ENCODE results near the gene CYTH3.

CYTH3 gene

DNA sequence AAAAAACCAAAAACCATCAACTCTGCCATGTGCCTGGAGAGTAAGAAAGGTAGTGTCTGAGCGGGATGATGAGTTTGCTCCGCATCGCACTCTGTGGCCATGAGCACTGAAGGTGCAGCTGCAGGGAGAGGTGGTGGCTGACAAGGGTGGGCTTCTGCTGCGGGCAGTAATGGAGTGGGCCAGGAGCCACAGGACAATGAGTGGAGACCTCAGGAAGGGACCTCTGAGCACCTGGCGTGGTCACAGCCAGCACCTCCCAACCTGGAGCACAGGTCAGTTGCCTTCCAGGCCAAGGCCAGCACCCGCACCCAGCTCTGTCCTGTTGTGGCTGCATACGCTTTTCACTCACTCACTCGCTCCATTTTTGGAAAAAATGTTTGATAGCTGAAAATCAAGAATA lies 125.8 kb downstream of the CYTH3 start:
- no peak for DNase-seq

- DNase-seq: no peak
These were observed 128.4 kb downstream of the CYTH3 start for GRCh38 chr7:6143997-6144396.

- no peak for DNase-seq
These were observed 129.5 kb downstream of the CYTH3 start for GRCh38 chr7:6142871-6143380.

DNA sequence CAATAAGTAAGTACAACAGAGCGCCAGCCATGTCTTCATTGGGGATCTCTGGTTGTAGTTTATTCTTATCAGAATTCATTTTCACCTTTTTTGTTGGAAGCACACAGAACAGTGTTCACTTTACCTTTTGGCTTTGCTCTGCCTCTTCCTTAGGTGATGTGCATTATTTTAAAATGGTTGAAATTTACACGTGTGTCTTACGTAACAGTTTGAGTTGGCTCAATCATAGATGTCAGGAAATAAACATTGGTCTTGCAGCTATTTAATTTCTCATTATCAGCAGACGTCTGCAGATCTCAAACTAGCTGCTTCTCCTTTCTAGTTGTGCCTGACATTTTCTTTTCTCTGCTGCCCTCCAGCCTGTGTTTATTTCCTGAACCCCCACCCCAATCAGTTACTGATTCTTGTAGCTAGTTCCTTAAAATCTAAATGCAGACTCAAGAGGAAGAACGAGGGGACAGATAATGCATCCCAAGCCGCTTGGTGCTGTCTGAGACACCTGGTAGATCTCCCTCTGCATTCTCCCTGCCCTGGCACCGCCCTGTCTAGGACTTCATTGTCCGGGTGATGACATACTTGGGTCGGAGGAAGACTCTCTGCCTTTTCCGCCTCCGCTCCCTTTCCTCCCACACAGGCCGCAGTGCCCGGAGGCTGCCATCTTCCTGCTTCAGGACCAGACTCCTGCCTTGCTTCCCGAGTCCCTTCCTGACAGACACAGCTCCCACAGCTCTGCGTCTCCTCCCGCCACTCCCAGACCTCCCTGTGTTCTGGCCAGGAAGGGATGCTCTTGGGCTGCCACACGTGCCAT lies 133.0 kb downstream of the CYTH3 start:
- DNase-seq: no peak

DNA sequence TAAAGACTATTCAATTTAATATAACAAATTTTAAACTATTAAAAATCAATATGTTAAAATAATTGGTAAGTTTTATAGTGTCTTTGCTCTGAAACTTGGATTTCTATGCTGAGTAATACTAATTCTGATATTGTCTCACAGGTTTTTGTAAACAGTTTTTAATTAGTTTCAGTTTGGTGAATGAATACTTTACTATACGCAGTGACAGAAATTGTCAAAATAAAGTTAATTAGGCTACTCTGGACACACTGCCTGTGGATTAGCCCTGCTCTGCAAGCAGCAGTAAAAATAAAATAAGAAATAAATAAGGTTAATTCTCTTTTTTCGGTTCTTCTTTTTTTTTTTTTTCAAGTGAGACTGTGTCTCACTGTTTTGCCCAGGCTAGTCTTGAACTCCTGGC lies 135.9 kb downstream of the CYTH3 start:
- no peak for DNase-seq

- no peak for DNase-seq
These were observed 139.2 kb downstream of the CYTH3 start for GRCh38 chr7:6133249-6133648.

DNA sequence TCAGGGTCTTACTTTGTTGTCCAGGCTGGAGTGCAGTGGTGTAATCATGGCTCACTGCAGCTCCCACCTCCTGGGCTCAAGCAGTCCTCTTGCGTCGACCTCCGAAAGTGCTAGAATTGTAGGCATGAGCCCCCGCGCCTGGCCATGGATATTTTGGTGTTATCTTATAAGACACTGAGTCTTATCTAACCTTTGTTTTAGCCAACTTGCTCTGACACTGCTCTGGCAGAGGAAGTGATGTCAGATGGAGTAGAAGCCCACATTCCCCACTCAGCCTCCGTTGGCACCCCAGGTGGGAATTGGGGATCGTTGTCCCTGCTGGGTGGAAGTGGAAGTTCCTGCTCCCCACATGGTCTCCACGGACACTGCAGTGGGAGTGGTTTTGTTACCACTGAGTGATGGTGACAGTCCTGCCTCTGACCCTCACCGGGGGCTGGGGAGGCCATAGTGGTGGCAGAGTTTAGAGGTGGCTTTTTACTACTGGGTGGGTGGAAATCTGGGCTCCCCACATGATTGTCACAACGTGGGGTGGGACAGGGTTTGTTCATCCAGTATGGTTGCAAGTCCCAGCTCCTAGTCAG lies 142.3 kb downstream of the CYTH3 start:
- DNase-seq: no peak

DNA sequence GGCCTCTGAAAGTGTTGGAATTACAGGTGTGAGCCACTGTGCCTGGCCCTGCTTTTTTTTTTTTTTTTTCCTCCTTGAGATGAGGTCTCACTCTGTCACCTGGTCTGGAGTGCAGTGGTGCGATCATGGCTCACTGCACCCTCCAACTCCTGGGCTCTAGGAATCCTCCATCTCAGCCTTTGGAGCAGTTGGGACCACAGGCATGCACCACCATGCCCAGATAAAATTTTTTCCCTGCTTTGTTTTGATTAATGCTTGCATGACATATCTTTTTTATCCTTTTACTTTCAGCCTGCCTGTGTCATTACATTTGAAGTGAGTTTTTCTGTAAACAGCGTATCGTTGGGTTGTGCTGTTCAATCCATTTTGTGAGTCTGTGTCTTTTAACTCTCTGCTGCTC lies 144.2 kb downstream of the CYTH3 start:
- no peak for DNase-seq

- DNase-seq: no peak
These were observed 145.3 kb downstream of the CYTH3 start for GRCh38 chr7:6127110-6127490.

DNA sequence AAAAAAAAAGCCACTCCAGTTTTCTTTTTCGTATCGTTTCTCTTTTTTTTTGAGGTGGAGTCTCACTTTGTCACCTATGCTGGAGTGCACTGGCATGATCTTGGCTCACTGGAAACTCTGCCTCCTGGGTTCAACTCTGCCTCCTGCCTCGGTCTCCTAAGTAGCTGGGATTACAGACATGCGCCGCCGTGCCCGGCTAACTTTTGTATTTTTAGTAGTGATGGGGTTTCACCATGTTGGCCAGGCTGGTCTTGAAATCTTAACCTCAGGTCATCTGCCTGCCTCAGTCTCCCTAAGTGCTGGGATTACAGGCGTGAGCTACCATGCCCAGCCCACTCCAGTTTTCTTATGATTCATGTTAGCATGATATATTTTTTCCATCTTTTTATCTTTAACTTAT lies 148.6 kb downstream of the CYTH3 start:
- no peak for DNase-seq

- DNase-seq: no peak
These were observed 151.3 kb downstream of the CYTH3 start for GRCh38 chr7:6121141-6121540.

- DNase-seq: no peak
These were observed 154.9 kb downstream of the CYTH3 start for GRCh38 chr7:6117533-6117932.

DNA sequence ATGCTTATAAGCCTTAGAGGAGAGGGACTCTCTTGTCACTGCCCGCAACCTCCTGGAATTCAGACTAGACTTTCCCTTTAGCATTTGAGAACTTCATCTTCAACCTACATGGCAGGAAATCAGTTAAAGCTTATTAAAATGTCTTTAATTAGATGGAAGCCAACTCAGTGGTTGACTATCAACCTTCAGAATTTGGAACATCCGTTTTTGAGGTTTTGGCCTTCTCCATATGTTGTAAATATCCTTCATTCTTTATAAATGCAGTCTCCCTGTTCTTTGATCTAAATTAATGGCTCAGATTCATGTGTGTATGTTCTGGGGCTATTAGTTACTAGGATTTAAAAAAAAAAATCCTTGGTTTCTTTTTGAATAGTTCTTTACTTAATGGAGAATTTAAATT lies 156.2 kb downstream of the CYTH3 start:
- no peak for DNase-seq
